Keratinocyte (primary cell): ENCODE data around the gene INHA. TPM values are rescaled to one million over a fixed set of nuclear protein-coding genes. Genes with fewer than 3 reads are reported as not detected.

ENCODE experiments used
- DNase-seq: peaks from one replicate; pipeline ENCODE4 v3.0.0-alpha.2; 2011; ENCODE audit warnings: low read depth, missing footprints, low spot score
- FAIRE-seq: peaks from 2 replicates; lab custom pipeline; 2011; peaks lifted over from hg19 to GRCh38; lab: Jason Lieb, UNC
- H2AFZ ChIP-seq: 2 replicates; pipeline ENCODE4 v1.6.0; 2012; ENCODE audit warnings: low read length, control low read depth, inconsistent platforms; ENCODE audit not compliant: control insufficient read depth
- H3K27ac ChIP-seq: 2 replicates; pipeline ENCODE4 v1.5.1; 2011; ENCODE audit warnings: low read length; ENCODE audit not compliant: control insufficient read depth, insufficient read depth
- H3K27me3 ChIP-seq: 3 replicates; pipeline ENCODE4 v1.6.0; 2011; ENCODE audit warnings: low read length; ENCODE audit not compliant: control insufficient read depth, insufficient read depth; ENCODE audit errors: extremely low read depth
- H3K36me3 ChIP-seq, 2 experiments: 2 replicates in 1 of 2; 3 replicates in 1 of 2; pipeline ENCODE4 v1.5.1; 2011; ENCODE audit warnings: low read length in 2 of 2, mild to moderate bottlenecking in 1 of 2; ENCODE audit not compliant: control insufficient read depth in 2 of 2, insufficient read depth in 2 of 2; ENCODE audit errors: extremely low read depth in 1 of 2
- H3K4me1 ChIP-seq: 3 replicates; pipeline ENCODE4 v1.5.1; 2011; ENCODE audit warnings: low read length; ENCODE audit not compliant: control insufficient read depth, insufficient read depth; ENCODE audit errors: extremely low read depth
- H3K4me2 ChIP-seq: 3 replicates; pipeline ENCODE4 v1.6.0; 2011; ENCODE audit warnings: low read depth, low read length; ENCODE audit not compliant: control insufficient read depth, insufficient read depth; ENCODE audit errors: extremely low read depth
- H3K4me3 ChIP-seq, 3 experiments: fragments of 200-600 bp in 1 of 3; sonication (generic) in 1 of 3; 2 replicates in 2 of 3; 3 replicates in 1 of 3; pipeline ENCODE4 v1.5.1; 2011 to 2016; ENCODE audit warnings: low read length in 3 of 3, mild to moderate bottlenecking in 3 of 3, control low read depth in 2 of 3, inconsistent platforms in 1 of 3, low read depth in 1 of 3, mixed read lengths in 1 of 3, mixed run types in 1 of 3, moderate library complexity in 1 of 3; ENCODE audit not compliant: control insufficient read depth in 2 of 3, insufficient read depth in 2 of 3; ENCODE audit errors: extremely low read depth in 1 of 3
- H3K79me2 ChIP-seq: 2 replicates; pipeline ENCODE4 v1.6.0; 2012; ENCODE audit warnings: low read length; ENCODE audit not compliant: control insufficient read depth, insufficient read depth
- H3K9ac ChIP-seq: 3 replicates; pipeline ENCODE4 v1.6.0; 2011; ENCODE audit warnings: low read length; ENCODE audit not compliant: control insufficient read depth, insufficient read depth; ENCODE audit errors: extremely low read depth
- H3K9me1 ChIP-seq: 3 replicates; pipeline ENCODE4 v1.6.0; 2011; ENCODE audit warnings: low read length; ENCODE audit not compliant: control insufficient read depth, insufficient read depth; ENCODE audit errors: extremely low read depth
- H3K9me3 ChIP-seq: 2 replicates; pipeline ENCODE4 v1.5.1; 2012; ENCODE audit warnings: low read depth, low read length; ENCODE audit not compliant: control insufficient read depth
- H4K20me1 ChIP-seq: 3 replicates; pipeline ENCODE4 v1.6.0; 2011; ENCODE audit warnings: low read length; ENCODE audit not compliant: control insufficient read depth, insufficient read depth; ENCODE audit errors: extremely low read depth
- EZH2 ChIP-seq: IDR thresholded peaks from one replicate; pipeline ENCODE4 v1.6.1; 2012; ENCODE audit warnings: inconsistent platforms, mild to moderate bottlenecking, low read length, moderate library complexity
- dilution Hi-C: fragments of 300-500 bp; cut with MboI; formaldehyde crosslinking; loops from one replicate; pipeline ENCODE4 v1.7.0; 2020; ENCODE audit warnings: low sequenced_read_pairs; ENCODE audit not compliant: extremely low pct_ligation_motif_present
- polyA plus RNA-seq, 5 experiments: library from polyadenylated mRNA; depleted of rRNA in 3 of 5; stranded (reverse) in 3 of 5; stranded (forward) in 1 of 5; unstranded in 1 of 5; fragments of >200 nt; gene quantifications; 1 replicate in 1 of 5; 2 replicates in 3 of 5; 3 replicates in 1 of 5; pipeline versions ENCODE4 v1.2.1 to v1.2.3, GENCODE V29; 2011 to 2012; ENCODE audit warnings: missing spikeins in 2 of 5, low read depth in 1 of 5, low replicate concordance in 1 of 5
- TF ChIP-seq, protein P1 (sequence below), 3 experiments: IDR thresholded peaks in 1 of 3; conservative IDR thresholded peaks in 1 of 3; optimal IDR thresholded peaks in 1 of 3; 2 replicates in 2 of 3; 3 replicates in 1 of 3; pipeline versions ENCODE3 to v1.5.1; 2011; ENCODE audit warnings: low read length in 3 of 3, mild to moderate bottlenecking in 3 of 3, moderate library complexity in 2 of 3, control low read depth in 1 of 3, inconsistent platforms in 1 of 3; ENCODE audit not compliant: insufficient read depth in 2 of 3; ENCODE audit errors: extremely low read depth in 1 of 3

INHA gene
- polyA plus RNA-seq, 1 donor (not counting 4 experiments of a cell fraction or from before 2014, with no cell fraction given): 0.18 TPM

DNA sequence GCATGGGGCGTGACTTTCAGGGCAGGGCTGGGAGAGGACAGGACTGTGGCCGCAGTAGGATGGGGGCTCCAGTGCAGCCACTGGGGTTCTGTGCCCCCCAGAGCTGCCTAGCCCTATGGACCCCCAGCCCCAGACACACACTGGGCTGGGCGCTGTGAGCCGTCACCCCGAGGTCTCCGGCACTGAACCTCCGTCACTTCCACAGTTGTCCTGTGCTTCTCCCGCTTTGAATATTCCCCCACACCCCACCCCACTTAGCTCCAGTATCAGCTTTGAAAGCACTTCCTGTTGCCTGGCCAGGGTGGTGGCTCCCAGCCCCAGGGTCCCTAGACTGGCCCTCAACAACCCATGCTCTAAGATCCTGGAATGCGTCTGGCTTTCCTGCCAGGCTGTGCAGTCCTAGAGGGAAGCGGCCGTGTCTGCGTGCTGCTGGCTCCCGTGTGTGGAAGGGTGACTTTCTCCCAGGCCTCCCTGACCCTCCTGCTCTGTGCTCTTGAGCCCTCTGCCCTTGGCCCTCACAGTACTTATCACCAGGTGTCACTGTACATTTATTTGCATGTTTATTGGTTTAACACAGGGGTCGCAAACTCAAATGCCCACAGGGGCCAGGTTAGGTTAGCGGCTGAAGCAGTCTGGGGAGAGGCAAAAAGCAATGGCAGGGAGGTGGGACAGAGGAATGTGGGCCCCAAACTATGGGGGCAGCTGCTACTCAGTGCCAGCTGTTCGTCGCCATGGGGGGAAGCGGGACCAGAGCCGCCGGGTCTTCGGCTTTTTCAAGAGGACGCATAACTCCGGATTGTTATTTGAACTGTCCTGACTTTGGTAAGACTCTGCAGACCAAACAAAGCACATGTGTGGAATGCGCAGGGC, 10.7 kb upstream of the INHA start:
- dilution Hi-C loops: no loop called here
- Histone ChIP-seq H3K79me2 (no peaks in the 10 kb centered on the region), H3K4me1 (no peaks in the 10 kb centered on the region), H3K9me1 (no peaks in the 10 kb centered on the region), H3K36me3 (no peaks in the 10 kb centered on the region), H4K20me1 (no peaks in the 10 kb centered on the region), H3K27ac (no peak overlapping the region), H2AFZ (no peak overlapping the region), H3K4me3 (no peak overlapping the region), H3K9me3 (no peaks in the 10 kb centered on the region), H3K27me3 (no peaks in the 10 kb centered on the region), H3K4me2 (no peak overlapping the region), H3K9ac (no peak overlapping the region)
- FAIRE-seq (no peak), DNase-seq (no peak)
- TF ChIP-seq EZH2: no peak
- TF ChIP-seq, protein P1, sequence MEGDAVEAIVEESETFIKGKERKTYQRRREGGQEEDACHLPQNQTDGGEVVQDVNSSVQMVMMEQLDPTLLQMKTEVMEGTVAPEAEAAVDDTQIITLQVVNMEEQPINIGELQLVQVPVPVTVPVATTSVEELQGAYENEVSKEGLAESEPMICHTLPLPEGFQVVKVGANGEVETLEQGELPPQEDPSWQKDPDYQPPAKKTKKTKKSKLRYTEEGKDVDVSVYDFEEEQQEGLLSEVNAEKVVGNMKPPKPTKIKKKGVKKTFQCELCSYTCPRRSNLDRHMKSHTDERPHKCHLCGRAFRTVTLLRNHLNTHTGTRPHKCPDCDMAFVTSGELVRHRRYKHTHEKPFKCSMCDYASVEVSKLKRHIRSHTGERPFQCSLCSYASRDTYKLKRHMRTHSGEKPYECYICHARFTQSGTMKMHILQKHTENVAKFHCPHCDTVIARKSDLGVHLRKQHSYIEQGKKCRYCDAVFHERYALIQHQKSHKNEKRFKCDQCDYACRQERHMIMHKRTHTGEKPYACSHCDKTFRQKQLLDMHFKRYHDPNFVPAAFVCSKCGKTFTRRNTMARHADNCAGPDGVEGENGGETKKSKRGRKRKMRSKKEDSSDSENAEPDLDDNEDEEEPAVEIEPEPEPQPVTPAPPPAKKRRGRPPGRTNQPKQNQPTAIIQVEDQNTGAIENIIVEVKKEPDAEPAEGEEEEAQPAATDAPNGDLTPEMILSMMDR (optimal IDR thresholded peaks at IDR 0.05 in 1 of 3, IDR thresholded peaks at IDR 0.05 in 1 of 3, conservative IDR thresholded peaks at IDR 0.05 in 1 of 3; ENCODE audit: extremely low read depth in 1 of 3, insufficient read depth in 2 of 3, low read length in 3 of 3): no peak

DNA sequence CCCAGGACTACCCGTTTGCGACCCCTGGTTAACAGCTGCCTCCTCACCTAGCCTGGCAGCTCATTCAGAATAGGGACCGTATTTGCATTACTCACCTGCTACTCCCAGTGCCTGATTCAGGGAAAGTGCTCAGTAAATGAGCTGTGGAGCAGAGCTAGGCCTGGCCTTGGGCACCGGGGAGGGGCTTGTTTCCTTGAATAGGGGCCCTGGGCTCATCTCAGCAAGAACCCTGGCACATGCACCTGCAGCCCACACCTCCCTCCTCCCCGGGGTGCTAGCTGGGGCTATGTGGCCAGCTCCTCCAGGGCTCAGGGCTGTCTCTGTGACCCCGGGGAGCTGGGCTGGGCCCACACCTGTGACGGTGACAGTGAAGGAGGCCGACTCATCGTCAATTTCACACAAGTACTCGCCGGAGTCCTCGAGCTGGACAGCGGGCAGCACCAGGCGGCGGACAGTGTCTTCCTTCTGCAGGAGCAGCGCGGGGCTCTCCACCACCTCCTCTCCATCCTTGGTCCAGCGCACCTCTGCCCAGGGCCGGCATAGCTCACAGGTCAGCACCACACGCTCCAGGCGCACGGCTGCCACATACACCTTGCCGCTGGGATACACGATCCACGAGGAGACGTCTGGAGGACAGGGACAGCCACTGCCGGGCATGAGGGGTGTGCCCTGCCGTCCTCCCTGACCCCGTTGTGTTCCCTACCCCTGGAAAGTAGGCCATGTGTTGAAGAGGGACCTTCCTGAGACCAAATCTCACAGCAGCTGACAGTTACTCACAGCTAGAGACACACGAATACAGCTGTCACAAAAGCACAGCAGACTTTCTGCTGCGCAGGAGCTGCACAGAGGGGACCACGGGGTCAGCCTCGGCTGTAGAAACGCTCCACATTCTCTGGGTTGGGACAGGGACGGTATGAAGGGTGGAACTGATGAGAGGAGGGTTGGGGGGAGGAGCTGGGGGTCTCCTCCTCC, 9.8 kb upstream of the INHA start:
- dilution Hi-C loops: no loop called here
- Histone ChIP-seq H3K79me2 (no peaks in the 10 kb centered on the region), H3K4me3 (no peak overlapping the region), H3K27ac (no peak overlapping the region), H3K4me1 (no peaks in the 10 kb centered on the region), H3K9me1 (no peaks in the 10 kb centered on the region), H3K27me3 (no peaks in the 10 kb centered on the region), H2AFZ (no peak overlapping the region), H3K9ac (no peak overlapping the region), H3K9me3 (no peaks in the 10 kb centered on the region), H3K4me2 (no peak overlapping the region), H3K36me3 (no peaks in the 10 kb centered on the region), H4K20me1 (no peaks in the 10 kb centered on the region)
- TF ChIP-seq, protein P1 (optimal IDR thresholded peaks at IDR 0.05 in 1 of 3, IDR thresholded peaks at IDR 0.05 in 1 of 3, conservative IDR thresholded peaks at IDR 0.05 in 1 of 3; ENCODE audit: extremely low read depth in 1 of 3, insufficient read depth in 2 of 3, low read length in 3 of 3): no peak
- no peak for TF ChIP-seq EZH2
- DNase-seq: no peak
- FAIRE-seq: no peak
